Measurements from ENCODE around the gene TMEM51. TPM values are rescaled to one million over a fixed set of nuclear protein-coding genes. Genes with fewer than 3 reads are reported as not detected.

TMEM51 gene
- total and polyA plus RNA-seq, 2 of the 4 experiments (the other 2 are of a cell fraction), result 2.7 to 10.2 TPM

GRCh38 chr1:15157524-15158399, 4.2 kb downstream of the TMEM51 start:
- dilution Hi-C loops (cut with HindIII; ENCODE audit: low sequenced_read_pairs, unreplicated experiment), result no loop called here

More at GRCh38 chr1:15157524-15158399, 4.2 kb downstream of the TMEM51 start:
- H4K20me1 ChIP-seq (ENCODE audit: insufficient read depth, low read length), result peaks cover 6% of the 10 kb centered on the region
- H2BK20ac ChIP-seq (ENCODE audit: low read depth, low read length), result peak overlapping the region; percentile 83
- H4K8ac ChIP-seq (ENCODE audit: low read depth in 2 of 2, low read length in 2 of 2), result peak overlapping the region; percentile 68 to 85
- in situ Hi-C loops (cut with MboI; ENCODE audit: low sequenced_read_pairs), result loop anchor here (10.0 kb wide), 1 partner anchor 267 kb away; no protein-coding TSS in a partner anchor
- peak overlapping the region; percentile 93 for H2AK5ac ChIP-seq (ENCODE audit: low read depth, low read length)
- H3K9me3 ChIP-seq (ENCODE audit: control insufficient read depth, insufficient read depth, low read length), result no peaks in the 10 kb centered on the region
- ATAC-seq (ENCODE audit: low read depth) (no peak), DNase-seq (no peak)
- H3K9me1 ChIP-seq (ENCODE audit: insufficient read depth, low read length), result peaks cover 35% of the 10 kb centered on the region
- peaks cover 50 to 80% of the 10 kb centered on the region in 2 experiments for H3K79me1 ChIP-seq (ENCODE audit: low read depth in 1 of 2, low read length in 2 of 2)
- H3K36me3 ChIP-seq (ENCODE audit: control insufficient read depth, insufficient read depth, low read length), result peaks cover 3% of the 10 kb centered on the region
- peak overlapping the region; percentile 81 for H3K14ac ChIP-seq (replicated peaks; ENCODE audit: low read depth, low read length)
- POLR2A ChIA-PET (ENCODE audit: unreplicated experiment), result interaction anchor here (1.0 kb wide), 1 partner anchor 21 kb away, joined by 3 read pairs; no protein-coding TSS in a partner anchor
- peak overlapping the region; percentile 9 for H2AFZ ChIP-seq (replicated peaks; ENCODE audit: low read length, poor library complexity)
- BruUV-seq (replicated peaks), result no TSS peak
- peak overlapping the region; percentile 67 for H4K5ac ChIP-seq (ENCODE audit: low read depth, low read length)
- CTCF ChIA-PET, result interaction anchor here (0.9 to 1.1 kb wide), 3 partner anchors 12 to 114 kb away, joined by 3 to 4 read pairs (median 4); no protein-coding TSS in a partner anchor
- H3K27ac ChIP-seq (ENCODE audit: insufficient read depth, low read length), result peak overlapping the region; percentile 93
- intact Hi-C loops (cut with micrococcal nuclease), result no loop called here
- peak overlapping the region; percentile 86; the same call in 1 of the 2 replicates for H3K4me2 ChIP-seq (ENCODE audit: low read depth, low read length)
- H3K23ac ChIP-seq (ENCODE audit: low read depth, low read length), result peak overlapping the region; percentile 90
- H3K4me3 ChIP-seq (ENCODE audit: insufficient read depth, low read depth, low read length), result no peak overlapping the region
- peak overlapping the region; percentile 83; the same call in 2 of the 3 replicates for H2BK15ac ChIP-seq (ENCODE audit: low read depth, low read length)
- H3K27me3 ChIP-seq (ENCODE audit: control insufficient read depth, insufficient read depth, low read length), result no peaks in the 10 kb centered on the region
- H3K56ac ChIP-seq (ENCODE audit: extremely low read depth, insufficient read depth, low read length), result peak overlapping the region; percentile 95
- peak overlapping the region; percentile 90 for H2BK120ac ChIP-seq (ENCODE audit: low read depth, low read length)
- H3K18ac ChIP-seq (ENCODE audit: low read depth, low read length), result peak overlapping the region; percentile 92
- peak overlapping the region; percentile 86 for H4K91ac ChIP-seq (ENCODE audit: insufficient read depth, low read depth, low read length)
- no peak for TF ChIP-seq BHLHE40 (IDR thresholded peaks at IDR 0.05; ENCODE audit: low read depth, low read length)
- TF ChIP-seq MAFK (IDR thresholded peaks at IDR 0.05; ENCODE audit: low read depth, low read length), result no peak
- TF ChIP-seq POLR2A (IDR thresholded peaks at IDR 0.05; ENCODE audit: low read depth, low read length), result no peak
- no peak for TF ChIP-seq FOS (IDR thresholded peaks at IDR 0.05; ENCODE audit: low read depth, low read length)
- no peak for TF ChIP-seq ELK1 (IDR thresholded peaks at IDR 0.05; ENCODE audit: borderline replicate concordance, low read depth, low read length)
- TF ChIP-seq, protein P1, sequence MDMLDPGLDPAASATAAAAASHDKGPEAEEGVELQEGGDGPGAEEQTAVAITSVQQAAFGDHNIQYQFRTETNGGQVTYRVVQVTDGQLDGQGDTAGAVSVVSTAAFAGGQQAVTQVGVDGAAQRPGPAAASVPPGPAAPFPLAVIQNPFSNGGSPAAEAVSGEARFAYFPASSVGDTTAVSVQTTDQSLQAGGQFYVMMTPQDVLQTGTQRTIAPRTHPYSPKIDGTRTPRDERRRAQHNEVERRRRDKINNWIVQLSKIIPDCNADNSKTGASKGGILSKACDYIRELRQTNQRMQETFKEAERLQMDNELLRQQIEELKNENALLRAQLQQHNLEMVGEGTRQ (IDR thresholded peaks at IDR 0.05; ENCODE audit: low read depth, low read length), result no peak
- no peak for TF ChIP-seq SMC3 (IDR thresholded peaks at IDR 0.05; ENCODE audit: low read depth, low read length)
- TF ChIP-seq CEBPB (IDR thresholded peaks at IDR 0.05; ENCODE audit: low read depth, low read length), result no peak
- no peak for TF ChIP-seq MAZ (IDR thresholded peaks at IDR 0.05; ENCODE audit: borderline replicate concordance, low read depth, low read length)
- TF ChIP-seq RCOR1 (IDR thresholded peaks at IDR 0.05; ENCODE audit: insufficient replicate concordance, low read length), result no peak
- H3K9ac ChIP-seq (ENCODE audit: low read depth, low read length), result peak overlapping the region; percentile 24; the same call in 1 of the 2 replicates
- 82% methylated on average over 8 of the region's 17 CpGs; no CpG with 5 or more reads in 1 of the 2 experiments for WGBS, 2 experiments (ENCODE audit: extremely low coverage in 2 of 2, insufficient read length in 1 of 2)
- H3K4ac ChIP-seq (ENCODE audit: low read depth, low read length), result peak overlapping the region; percentile 95
- peaks cover 42% of the 10 kb centered on the region for H3K4me1 ChIP-seq (ENCODE audit: control insufficient read depth, insufficient read depth, low read length)
- peak overlapping the region; percentile 86 for H2AK9ac ChIP-seq (replicated peaks; ENCODE audit: low read depth, low read length, poor library complexity)
- peak overlapping the region; percentile 96 for H2BK5ac ChIP-seq (ENCODE audit: low read depth, low read length, poor library complexity, severe bottlenecking)

Measured in IMR-90 (cell line).